ENCODE data around the gene COL4A2.

DNA sequence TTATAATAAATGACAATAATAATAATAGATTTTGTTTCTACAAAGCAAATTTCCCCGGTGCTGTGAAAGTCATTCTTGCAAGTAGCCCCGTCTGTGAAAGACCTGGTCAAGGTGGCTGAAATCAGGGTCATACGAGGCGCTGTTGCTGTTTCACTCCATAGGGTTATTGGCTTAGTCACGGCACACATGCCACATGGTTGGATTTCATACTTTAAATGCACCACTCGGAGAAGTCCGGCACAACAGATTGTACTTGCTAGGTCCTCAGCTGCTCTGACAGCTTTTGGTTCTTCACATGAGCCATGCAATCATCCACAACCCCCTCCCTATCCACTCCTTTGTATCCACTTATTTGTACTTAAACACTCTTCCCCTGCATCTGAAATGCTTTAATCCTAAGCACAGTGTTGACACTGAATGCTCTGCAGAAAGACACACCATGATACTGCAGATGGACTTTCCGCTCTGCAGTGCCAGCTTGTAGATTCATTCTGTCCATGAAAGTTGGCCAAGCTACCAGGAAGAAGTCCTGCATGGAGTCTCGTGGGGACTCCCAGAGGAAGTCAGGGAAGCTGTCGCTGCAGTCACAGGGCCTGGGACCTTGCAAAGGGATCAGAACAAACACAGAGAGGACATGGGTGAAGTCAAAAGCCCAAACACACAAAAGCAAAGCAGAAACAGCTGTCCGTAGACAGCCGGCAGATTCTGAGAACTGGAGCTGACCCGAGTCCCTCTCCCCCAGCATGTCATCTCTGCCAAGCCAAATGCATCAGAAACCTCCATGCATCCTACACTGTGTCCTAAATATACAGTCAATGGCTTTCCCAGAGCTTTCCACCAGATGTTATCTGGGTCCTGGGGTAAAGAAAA, 124.6 kb downstream of the COL4A2 start:
- TF ChIP-seq EP300 (IDR thresholded peaks at IDR 0.05) (no peak), CTCF (IDR thresholded peaks at IDR 0.05) (no peak), POLR2A (IDR thresholded peaks at IDR 0.05; ENCODE audit: low read length) (no peak), ZNF302 (CRISPR knock-in tag; IDR thresholded peaks at IDR 0.05) (no peak), MYC (IDR thresholded peaks at IDR 0.05; ENCODE audit: borderline replicate concordance, low read length) (no peak), CEBPB (IDR thresholded peaks at IDR 0.05) (no peak), PBX3 (IDR thresholded peaks at IDR 0.05) (no peak), REST (IDR thresholded peaks at IDR 0.05) (no peak), RFX5 (IDR thresholded peaks at IDR 0.05) (no peak), USF2 (IDR thresholded peaks at IDR 0.05) (no peak), CBX8 (IDR thresholded peaks at IDR 0.05) (no peak)
